ENCODE measurements around the gene FSCN2.

The FSCN2 gene

GRCh38 chr17:81579298-81579697 lies 51.1 kb downstream of the FSCN2 start:
- DNase-seq (ENCODE audit: low read depth), result no peak
- H3K4me3 ChIP-seq (ENCODE audit: control insufficient read depth, low read depth, low read length), result no peak overlapping the region
- TF ChIP-seq, protein P1, sequence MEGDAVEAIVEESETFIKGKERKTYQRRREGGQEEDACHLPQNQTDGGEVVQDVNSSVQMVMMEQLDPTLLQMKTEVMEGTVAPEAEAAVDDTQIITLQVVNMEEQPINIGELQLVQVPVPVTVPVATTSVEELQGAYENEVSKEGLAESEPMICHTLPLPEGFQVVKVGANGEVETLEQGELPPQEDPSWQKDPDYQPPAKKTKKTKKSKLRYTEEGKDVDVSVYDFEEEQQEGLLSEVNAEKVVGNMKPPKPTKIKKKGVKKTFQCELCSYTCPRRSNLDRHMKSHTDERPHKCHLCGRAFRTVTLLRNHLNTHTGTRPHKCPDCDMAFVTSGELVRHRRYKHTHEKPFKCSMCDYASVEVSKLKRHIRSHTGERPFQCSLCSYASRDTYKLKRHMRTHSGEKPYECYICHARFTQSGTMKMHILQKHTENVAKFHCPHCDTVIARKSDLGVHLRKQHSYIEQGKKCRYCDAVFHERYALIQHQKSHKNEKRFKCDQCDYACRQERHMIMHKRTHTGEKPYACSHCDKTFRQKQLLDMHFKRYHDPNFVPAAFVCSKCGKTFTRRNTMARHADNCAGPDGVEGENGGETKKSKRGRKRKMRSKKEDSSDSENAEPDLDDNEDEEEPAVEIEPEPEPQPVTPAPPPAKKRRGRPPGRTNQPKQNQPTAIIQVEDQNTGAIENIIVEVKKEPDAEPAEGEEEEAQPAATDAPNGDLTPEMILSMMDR (IDR thresholded peaks at IDR 0.05; ENCODE audit: control insufficient read depth, insufficient read depth, low read depth, low read length, missing control alignments), result no peak

- no peak for DNase-seq (ENCODE audit: low read depth)
- TF ChIP-seq, protein P1 (IDR thresholded peaks at IDR 0.05; ENCODE audit: control insufficient read depth, insufficient read depth, low read depth, low read length, missing control alignments), result no peak
- H3K4me3 ChIP-seq (ENCODE audit: control insufficient read depth, low read depth, low read length), result no peak overlapping the region
Measured at GRCh38 chr17:81579821-81580321, 51.7 kb downstream of the FSCN2 start.

GRCh38 chr17:81580481-81580880 lies 52.3 kb downstream of the FSCN2 start:
- H3K4me3 ChIP-seq (ENCODE audit: control insufficient read depth, low read depth, low read length), result no peak overlapping the region
- TF ChIP-seq, protein P1 (IDR thresholded peaks at IDR 0.05; ENCODE audit: control insufficient read depth, insufficient read depth, low read depth, low read length, missing control alignments), result no peak
- no peak for DNase-seq (ENCODE audit: low read depth)

GRCh38 chr17:81581758-81582157 lies 53.6 kb downstream of the FSCN2 start:
- DNase-seq (ENCODE audit: low read depth), result no peak
- H3K4me3 ChIP-seq (ENCODE audit: control insufficient read depth, low read depth, low read length), result no peak overlapping the region
- TF ChIP-seq, protein P1 (IDR thresholded peaks at IDR 0.05; ENCODE audit: control insufficient read depth, insufficient read depth, low read depth, low read length, missing control alignments), result no peak

DNA sequence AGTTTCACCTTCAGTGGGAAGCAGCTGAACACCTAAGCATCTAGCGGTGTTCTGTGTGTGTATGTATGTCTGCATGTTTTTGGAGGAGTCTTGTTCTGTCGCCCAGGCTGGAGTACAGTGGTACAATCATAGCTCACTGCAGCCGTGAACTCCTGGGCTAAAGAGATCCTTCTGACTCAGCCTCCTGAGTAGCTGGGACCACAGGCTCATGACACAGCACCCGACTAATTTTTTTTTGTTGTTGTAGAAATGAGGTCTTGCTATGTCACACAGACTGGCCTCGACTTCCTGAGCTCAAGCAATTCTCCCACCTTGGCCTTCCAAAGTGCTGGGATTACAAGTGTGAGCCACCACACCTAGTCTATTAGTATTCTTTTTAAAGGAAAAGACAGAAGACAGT lies 54.2 kb downstream of the FSCN2 start:
- TF ChIP-seq, protein P1 (IDR thresholded peaks at IDR 0.05; ENCODE audit: control insufficient read depth, insufficient read depth, low read depth, low read length, missing control alignments), result no peak
- no peak overlapping the region for H3K4me3 ChIP-seq (ENCODE audit: control insufficient read depth, low read depth, low read length)
- no peak for DNase-seq (ENCODE audit: low read depth)

GRCh38 chr17:81582749-81583148 lies 54.6 kb downstream of the FSCN2 start:
- no peak overlapping the region for H3K4me3 ChIP-seq (ENCODE audit: control insufficient read depth, low read depth, low read length)
- TF ChIP-seq, protein P1 (IDR thresholded peaks at IDR 0.05; ENCODE audit: control insufficient read depth, insufficient read depth, low read depth, low read length, missing control alignments), result no peak
- no peak for DNase-seq (ENCODE audit: low read depth)

Data from AG09309 (cell line).